ENCODE measurements around the gene TFPI.

- TF ChIP-seq CTCF (IDR thresholded peaks at IDR 0.05), result no peak
- no peak for TF ChIP-seq POLR2A (IDR thresholded peaks at IDR 0.05)
- no peak for TF ChIP-seq EP300 (IDR thresholded peaks at IDR 0.05; ENCODE audit: low read depth)
- TF ChIP-seq POLR2AphosphoS5 (IDR thresholded peaks at IDR 0.05), result no peak
Measured at GRCh38 chr2:187546762-187547333, 7.4 kb downstream of the TFPI start.

Measured in transverse colon (tissue), 4 donors.